HEK293 (cell line): ENCODE results near the gene HOXB13.

Experiments used
- CTCF ChIA-PET: fragments of 350-600 bp; formaldehyde crosslinking; extraction: SDS; loops from one replicate; lab custom pipeline; 2021; ENCODE audit warnings: antibody characterized with exemption; lab: Yijun Ruan, JAX
- POLR2A ChIA-PET: fragments of 300-600 bp; formaldehyde crosslinking; extraction: SDS; loops from one replicate; lab custom pipeline; 2020; ENCODE audit warnings: antibody characterized with exemption, inconsistent platforms; lab: Yijun Ruan, JAX
- H3K27ac ChIP-seq: fragments of 200-500 bp; sonication (Bioruptor generic); 2 replicates; pipeline ENCODE4 v1.5.1; 2014; ENCODE audit warnings: low read depth, low read length, control low read depth, inconsistent platforms; ENCODE audit errors: extremely low read depth
- H3K36me3 ChIP-seq, 2 experiments: fragments of 200-500 bp in 1 of 2; sonication (Bioruptor generic) in 1 of 2; 1 replicate in 1 of 2; 2 replicates in 1 of 2; pipeline ENCODE4 v1.5.1; 2014 to 2017; ENCODE audit warnings: inconsistent platforms in 2 of 2, low read length in 2 of 2; ENCODE audit not compliant: control insufficient read depth in 2 of 2, insufficient read depth in 1 of 2
- H3K4me1 ChIP-seq: fragments of 200-500 bp; sonication (Bioruptor generic); 2 replicates; pipeline ENCODE4 v1.5.1; 2014; ENCODE audit warnings: mild to moderate bottlenecking, low read length, inconsistent platforms; ENCODE audit not compliant: control insufficient read depth, insufficient read depth
- H3K4me3 ChIP-seq: 2 replicates; pipeline ENCODE4 v1.5.1; 2011; ENCODE audit warnings: low read depth, mild to moderate bottlenecking, control low read depth, low read length, moderate library complexity
- H3K9me3 ChIP-seq: fragments of 200-500 bp; sonication (Bioruptor generic); 2 replicates; pipeline ENCODE4 v1.5.1; 2014; ENCODE audit warnings: low read depth, low read length, inconsistent platforms; ENCODE audit not compliant: control insufficient read depth, insufficient read depth
- CTCF ChIP-seq: fragments of 450-650 bp; formaldehyde crosslinking; IDR thresholded peaks from 2 replicates; pipeline ENCODE4 v1.5.1; 2016; ENCODE audit warnings: missing biosample characterization, missing genetic modification characterization
- GLI4 ChIP-seq: fragments of 450-650 bp; formaldehyde crosslinking; IDR thresholded peaks from 2 replicates; pipeline ENCODE4 v1.5.1; 2016; ENCODE audit warnings: missing biosample characterization, missing genetic modification characterization
- GLIS2 ChIP-seq: fragments of 450-650 bp; formaldehyde crosslinking; IDR thresholded peaks from 2 replicates; pipeline ENCODE4 v1.5.1; 2016; ENCODE audit warnings: missing biosample characterization, missing genetic modification characterization
- PATZ1 ChIP-seq: fragments of 450-650 bp; formaldehyde crosslinking; IDR thresholded peaks from 2 replicates; pipeline ENCODE4 v1.5.1; 2016; ENCODE audit warnings: missing biosample characterization, missing genetic modification characterization
- SCRT2 ChIP-seq: fragments of 450-650 bp; formaldehyde crosslinking; IDR thresholded peaks from 2 replicates; pipeline ENCODE4 v1.5.1; 2016; ENCODE audit warnings: missing biosample characterization, missing genetic modification characterization
- ZBTB10 ChIP-seq: fragments of 450-650 bp; formaldehyde crosslinking; IDR thresholded peaks from 2 replicates; pipeline ENCODE4 v1.5.1; 2016; ENCODE audit warnings: missing biosample characterization, missing genetic modification characterization
- ZBTB8A ChIP-seq: fragments of 450-650 bp; formaldehyde crosslinking; IDR thresholded peaks from 2 replicates; pipeline ENCODE4 v1.5.1; 2016; ENCODE audit warnings: missing biosample characterization, missing genetic modification characterization
- ZNF16 ChIP-seq: fragments of 450-650 bp; formaldehyde crosslinking; IDR thresholded peaks from 2 replicates; pipeline ENCODE4 v1.5.1; 2016; ENCODE audit warnings: low read depth, missing biosample characterization, missing genetic modification characterization
- ZNF2 ChIP-seq: fragments of 450-650 bp; formaldehyde crosslinking; IDR thresholded peaks from 2 replicates; pipeline ENCODE4 v1.5.1; 2016; ENCODE audit warnings: missing biosample characterization, missing genetic modification characterization
- ZNF211 ChIP-seq: fragments of 450-650 bp; formaldehyde crosslinking; IDR thresholded peaks from 2 replicates; pipeline ENCODE4 v1.5.1; 2016; ENCODE audit warnings: low read depth, missing biosample characterization, missing genetic modification characterization
- ZNF473 ChIP-seq: fragments of 450-650 bp; formaldehyde crosslinking; IDR thresholded peaks from 2 replicates; pipeline ENCODE4 v1.5.1; 2017; ENCODE audit warnings: missing biosample characterization, missing genetic modification characterization
- ZNF521 ChIP-seq: fragments of 450-650 bp; formaldehyde crosslinking; IDR thresholded peaks from 2 replicates; pipeline ENCODE4 v1.5.1; 2017; ENCODE audit warnings: missing biosample characterization, mild to moderate bottlenecking, missing genetic modification characterization
- ZNF596 ChIP-seq: fragments of 450-650 bp; IDR thresholded peaks from 2 replicates; pipeline ENCODE4 v1.5.0; 2018; ENCODE audit warnings: missing biosample characterization, mild to moderate bottlenecking, missing genetic modification characterization, moderate library complexity
- ZNF610 ChIP-seq: fragments of 450-650 bp; formaldehyde crosslinking; IDR thresholded peaks from 2 replicates; pipeline ENCODE4 v1.5.1; 2016; ENCODE audit warnings: missing biosample characterization, missing genetic modification characterization, borderline replicate concordance
- ZNF654 ChIP-seq: fragments of 450-650 bp; formaldehyde crosslinking; IDR thresholded peaks from 2 replicates; pipeline ENCODE4 v1.5.1; 2016; ENCODE audit warnings: low read depth, missing biosample characterization, missing genetic modification characterization
- ZNF670 ChIP-seq: fragments of 450-650 bp; formaldehyde crosslinking; IDR thresholded peaks from 2 replicates; pipeline ENCODE4 v1.5.1; 2016; ENCODE audit warnings: missing biosample characterization, missing genetic modification characterization, low read depth
- ZNF747 ChIP-seq: fragments of 450-650 bp; formaldehyde crosslinking; IDR thresholded peaks from 2 replicates; pipeline ENCODE4 v1.5.1; 2016; ENCODE audit warnings: missing biosample characterization, missing genetic modification characterization
- ZNF768 ChIP-seq: fragments of 450-650 bp; formaldehyde crosslinking; IDR thresholded peaks from 2 replicates; pipeline ENCODE4 v1.5.1; 2018; ENCODE audit warnings: missing biosample characterization, mild to moderate bottlenecking, missing genetic modification characterization
- ZSCAN30 ChIP-seq: fragments of 450-650 bp; IDR thresholded peaks from 2 replicates; pipeline ENCODE4 v1.5.1; 2018; ENCODE audit warnings: missing biosample characterization, mild to moderate bottlenecking, missing genetic modification characterization, moderate library complexity
- TF ChIP-seq, protein P1 (sequence below): fragments of 450-650 bp; formaldehyde crosslinking; IDR thresholded peaks from 2 replicates; pipeline ENCODE4 v1.5.1; 2016; ENCODE audit warnings: missing biosample characterization, missing genetic modification characterization
- TF ChIP-seq, protein P2 (sequence below): fragments of 450-650 bp; formaldehyde crosslinking; IDR thresholded peaks from 2 replicates; pipeline ENCODE4 v1.5.1; 2017; ENCODE audit warnings: missing biosample characterization, missing genetic modification characterization

Gene HOXB13

DNA sequence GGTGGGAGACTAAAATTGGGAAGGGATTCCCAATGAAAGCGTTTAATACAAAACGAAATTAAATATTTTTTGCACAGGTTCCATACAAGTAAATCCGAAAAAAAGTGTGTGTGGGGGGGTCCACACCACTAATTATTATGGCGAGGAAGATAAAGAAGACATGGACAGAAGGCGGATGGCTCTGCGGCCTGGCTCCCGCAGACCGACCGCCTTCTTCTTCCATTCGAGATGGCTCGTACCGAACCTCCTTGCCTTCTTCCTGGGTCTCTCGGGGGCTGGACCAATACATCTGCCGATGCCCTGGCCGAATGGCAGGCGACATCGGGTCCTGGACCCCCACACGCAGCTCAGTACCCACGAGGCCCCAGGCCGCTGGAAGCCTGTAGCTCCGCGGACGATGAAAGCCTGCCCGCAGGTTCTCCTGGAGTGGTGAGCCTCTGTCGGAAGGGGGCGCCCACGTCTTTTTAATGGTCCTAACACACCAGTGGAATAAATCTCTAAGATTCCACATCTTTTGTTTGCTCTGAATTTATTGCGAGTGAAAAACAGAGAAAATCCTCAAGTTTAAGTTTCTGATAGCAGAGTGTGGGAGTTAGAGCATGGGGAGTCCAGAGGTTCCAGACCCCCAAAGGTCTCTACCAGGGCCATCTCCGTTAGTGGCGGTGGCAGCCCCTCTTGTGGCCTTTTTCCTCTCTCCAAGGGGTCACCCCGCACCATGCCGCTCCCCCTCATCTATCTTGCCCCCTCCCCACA lies 4.1 kb downstream of the HOXB13 start:
- Histone ChIP-seq H3K9me3 (no peaks in the 10 kb centered on the region), H3K4me1 (peaks cover 3% of the 10 kb centered on the region), H3K36me3 (peaks cover 0 to 22% of the 10 kb centered on the region in 2 experiments; a peak in 1 of 3 replicates), H3K4me3 (no peak overlapping the region), H3K27ac (no peak overlapping the region)
- POLR2A ChIA-PET = interaction anchor here (1.2 to 2.3 kb wide), 2 partner anchors 10 to 67 kb away, joined by 3 to 8 read pairs; no protein-coding TSS in a partner anchor
- TF ChIP-seq GLIS2 (tag by site-specific recombination) (peak; percentile 48), ZNF654 (tag by site-specific recombination) (peak; percentile 90), CTCF (tag by site-specific recombination) (peak; percentile 56), ZSCAN30 (tag by site-specific recombination) (0 out of 2 replicates have a peak, but pooled peaks have one; percentile 42), SCRT2 (peak; percentile 67; the same call in 1 of the 2 replicates), ZNF768 (tag by site-specific recombination) (no peak), GLI4 (tag by site-specific recombination) (no peak)
- CTCF ChIA-PET = interaction anchor here (0.5 to 14.1 kb wide), 60 partner anchors 9 to 570 kb away, joined by 3 to 246 read pairs (median 4); partner anchors contain the start of genes ATP5MC1 and SNF8

GRCh38 chr17:48723423-48724250 lies 4.9 kb downstream of the HOXB13 start:
- peaks cover 0 to 22% of the 10 kb centered on the region in 2 experiments; a peak in 1 of 3 replicates for H3K36me3 ChIP-seq
- H3K4me1 ChIP-seq = no peaks in the 10 kb centered on the region
- ChIA-PET POLR2A (interaction anchor here (0.6 to 2.3 kb wide), 2 partner anchors 67 to 960 kb away, joined by 6 to 8 read pairs; no protein-coding TSS in a partner anchor), CTCF (interaction anchor here (0.5 to 14.1 kb wide), 51 partner anchors 9 to 504 kb away, joined by 3 to 246 read pairs (median 4); partner anchors contain the start of genes ATP5MC1 and SNF8)
- H3K9me3 ChIP-seq = no peaks in the 10 kb centered on the region
- H3K27ac ChIP-seq = no peak overlapping the region
- H3K4me3 ChIP-seq = no peak overlapping the region
- no peak for TF ChIP-seq ZBTB8A (tag by site-specific recombination)
- TF ChIP-seq ZNF747 = no peak
- TF ChIP-seq ZNF16 = no peak
- no peak for TF ChIP-seq ZNF2
- TF ChIP-seq ZNF211 = no peak
- no peak for TF ChIP-seq ZNF670 (tag by site-specific recombination)
- no peak for TF ChIP-seq ZNF596 (tag by site-specific recombination)
- TF ChIP-seq ZBTB10 = no peak
- no peak for TF ChIP-seq ZNF473 (tag by site-specific recombination)
- TF ChIP-seq PATZ1 (tag by site-specific recombination) = no peak
- TF ChIP-seq, protein P1, sequence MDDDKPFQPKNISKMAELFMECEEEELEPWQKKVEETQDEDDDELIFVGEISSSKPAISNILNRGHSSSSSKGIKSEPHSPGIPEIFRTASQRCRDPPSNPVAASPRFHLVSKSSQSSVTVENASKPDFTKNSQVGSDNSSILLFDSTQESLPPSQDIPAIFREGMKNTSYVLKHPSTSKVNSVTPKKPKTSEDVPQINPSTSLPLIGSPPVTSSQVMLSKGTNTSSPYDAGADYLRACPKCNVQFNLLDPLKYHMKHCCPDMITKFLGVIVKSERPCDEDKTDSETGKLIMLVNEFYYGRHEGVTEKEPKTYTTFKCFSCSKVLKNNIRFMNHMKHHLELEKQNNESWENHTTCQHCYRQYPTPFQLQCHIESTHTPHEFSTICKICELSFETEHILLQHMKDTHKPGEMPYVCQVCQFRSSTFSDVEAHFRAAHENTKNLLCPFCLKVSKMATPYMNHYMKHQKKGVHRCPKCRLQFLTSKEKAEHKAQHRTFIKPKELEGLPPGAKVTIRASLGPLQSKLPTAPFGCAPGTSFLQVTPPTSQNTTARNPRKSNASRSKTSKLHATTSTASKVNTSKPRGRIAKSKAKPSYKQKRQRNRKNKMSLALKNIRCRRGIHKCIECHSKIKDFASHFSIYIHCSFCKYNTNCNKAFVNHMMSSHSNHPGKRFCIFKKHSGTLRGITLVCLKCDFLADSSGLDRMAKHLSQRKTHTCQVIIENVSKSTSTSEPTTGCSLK (tag by site-specific recombination) = no peak
- no peak for TF ChIP-seq ZNF610
- TF ChIP-seq, protein P2, sequence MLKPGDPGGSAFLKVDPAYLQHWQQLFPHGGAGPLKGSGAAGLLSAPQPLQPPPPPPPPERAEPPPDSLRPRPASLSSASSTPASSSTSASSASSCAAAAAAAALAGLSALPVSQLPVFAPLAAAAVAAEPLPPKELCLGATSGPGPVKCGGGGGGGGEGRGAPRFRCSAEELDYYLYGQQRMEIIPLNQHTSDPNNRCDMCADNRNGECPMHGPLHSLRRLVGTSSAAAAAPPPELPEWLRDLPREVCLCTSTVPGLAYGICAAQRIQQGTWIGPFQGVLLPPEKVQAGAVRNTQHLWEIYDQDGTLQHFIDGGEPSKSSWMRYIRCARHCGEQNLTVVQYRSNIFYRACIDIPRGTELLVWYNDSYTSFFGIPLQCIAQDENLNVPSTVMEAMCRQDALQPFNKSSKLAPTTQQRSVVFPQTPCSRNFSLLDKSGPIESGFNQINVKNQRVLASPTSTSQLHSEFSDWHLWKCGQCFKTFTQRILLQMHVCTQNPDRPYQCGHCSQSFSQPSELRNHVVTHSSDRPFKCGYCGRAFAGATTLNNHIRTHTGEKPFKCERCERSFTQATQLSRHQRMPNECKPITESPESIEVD (tag by site-specific recombination) = no peak
- TF ChIP-seq ZNF521 (tag by site-specific recombination) = no peak
